ENCODE data around the gene SRP54. TPM values are rescaled to one million over a fixed set of nuclear protein-coding genes. Genes with fewer than 3 reads are reported as not detected.

SRP54 gene
- polyA plus RNA-seq, 1 experiment = 84.2 TPM

- Histone ChIP-seq H3K27me3 (ENCODE audit: control insufficient read depth, insufficient read depth, low read length) (no peaks in the 10 kb centered on the region), H3K9me3 (ENCODE audit: control insufficient read depth, insufficient read depth, low read length) (no peaks in the 10 kb centered on the region), H3K4me3 (ENCODE audit: low read depth, low read length) (no peak overlapping the region), H3K27ac (ENCODE audit: low read depth, low read length) (no peak overlapping the region)
- CTCF ChIA-PET = no interaction called here
- POLR2A ChIA-PET = no interaction called here
- no peak for DNase-seq (ENCODE audit: low read depth, low spot score)
- TF ChIP-seq, protein P1, sequence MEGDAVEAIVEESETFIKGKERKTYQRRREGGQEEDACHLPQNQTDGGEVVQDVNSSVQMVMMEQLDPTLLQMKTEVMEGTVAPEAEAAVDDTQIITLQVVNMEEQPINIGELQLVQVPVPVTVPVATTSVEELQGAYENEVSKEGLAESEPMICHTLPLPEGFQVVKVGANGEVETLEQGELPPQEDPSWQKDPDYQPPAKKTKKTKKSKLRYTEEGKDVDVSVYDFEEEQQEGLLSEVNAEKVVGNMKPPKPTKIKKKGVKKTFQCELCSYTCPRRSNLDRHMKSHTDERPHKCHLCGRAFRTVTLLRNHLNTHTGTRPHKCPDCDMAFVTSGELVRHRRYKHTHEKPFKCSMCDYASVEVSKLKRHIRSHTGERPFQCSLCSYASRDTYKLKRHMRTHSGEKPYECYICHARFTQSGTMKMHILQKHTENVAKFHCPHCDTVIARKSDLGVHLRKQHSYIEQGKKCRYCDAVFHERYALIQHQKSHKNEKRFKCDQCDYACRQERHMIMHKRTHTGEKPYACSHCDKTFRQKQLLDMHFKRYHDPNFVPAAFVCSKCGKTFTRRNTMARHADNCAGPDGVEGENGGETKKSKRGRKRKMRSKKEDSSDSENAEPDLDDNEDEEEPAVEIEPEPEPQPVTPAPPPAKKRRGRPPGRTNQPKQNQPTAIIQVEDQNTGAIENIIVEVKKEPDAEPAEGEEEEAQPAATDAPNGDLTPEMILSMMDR (IDR thresholded peaks at IDR 0.05; ENCODE audit: low read depth, low read length) = no peak
Observed at GRCh38 chr14:34970665-34971064, 12.1 kb upstream of the SRP54 start.

DNA sequence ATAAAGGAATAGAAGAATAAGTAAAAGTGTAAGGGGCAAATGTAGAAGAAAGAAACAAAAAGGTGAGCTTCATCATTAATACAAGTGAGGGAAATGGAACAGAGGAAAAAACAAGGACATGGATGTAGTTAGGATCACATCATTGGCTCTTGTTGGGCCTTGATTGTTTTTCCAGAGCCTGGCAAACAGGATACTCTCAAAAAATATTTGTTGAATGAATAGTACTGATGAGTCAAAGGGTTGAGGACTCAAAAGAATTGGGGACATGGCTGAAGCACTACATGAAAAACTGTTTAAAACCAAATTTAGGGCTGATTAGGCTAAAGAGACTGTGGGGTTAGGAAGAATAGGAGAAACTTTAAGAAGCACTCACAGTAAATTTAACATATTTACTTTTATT, 11.4 kb upstream of the SRP54 start:
- Histone ChIP-seq H3K9me3 (ENCODE audit: control insufficient read depth, insufficient read depth, low read length) (no peaks in the 10 kb centered on the region), H3K27me3 (ENCODE audit: control insufficient read depth, insufficient read depth, low read length) (no peaks in the 10 kb centered on the region), H3K4me3 (ENCODE audit: low read depth, low read length) (no peak overlapping the region), H3K27ac (ENCODE audit: low read depth, low read length) (no peak overlapping the region)
- DNase-seq (ENCODE audit: low read depth, low spot score) = no peak
- TF ChIP-seq, protein P1 (IDR thresholded peaks at IDR 0.05; ENCODE audit: low read depth, low read length) = no peak
- ChIA-PET CTCF (no interaction called here), POLR2A (interaction anchor here (1.3 kb wide), 1 partner anchor 11 kb away, joined by 4 read pairs; the partner anchor contains the start of gene SRP54)

DNA sequence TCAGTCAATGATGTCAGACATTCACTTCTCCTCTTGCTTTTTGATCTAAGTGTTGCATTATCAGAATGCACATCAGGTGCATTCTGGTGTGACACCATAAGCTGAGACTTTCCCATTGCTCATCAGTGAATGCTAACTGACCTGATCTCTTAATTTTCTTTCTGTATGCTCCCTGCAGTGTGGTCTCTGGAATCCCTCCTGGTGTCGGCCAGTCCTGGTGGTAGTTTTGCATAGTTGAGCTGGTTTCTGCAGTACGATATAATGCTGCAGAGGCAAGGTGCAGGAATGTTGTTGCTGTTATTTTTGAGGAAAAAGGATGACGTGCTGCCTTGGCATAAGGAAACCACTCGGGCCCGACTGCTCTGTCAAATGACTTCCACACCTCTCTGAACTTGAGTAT, 11.0 kb upstream of the SRP54 start:
- CTCF ChIA-PET = no interaction called here
- no peak overlapping the region for H3K27ac ChIP-seq (ENCODE audit: low read depth, low read length)

DNA sequence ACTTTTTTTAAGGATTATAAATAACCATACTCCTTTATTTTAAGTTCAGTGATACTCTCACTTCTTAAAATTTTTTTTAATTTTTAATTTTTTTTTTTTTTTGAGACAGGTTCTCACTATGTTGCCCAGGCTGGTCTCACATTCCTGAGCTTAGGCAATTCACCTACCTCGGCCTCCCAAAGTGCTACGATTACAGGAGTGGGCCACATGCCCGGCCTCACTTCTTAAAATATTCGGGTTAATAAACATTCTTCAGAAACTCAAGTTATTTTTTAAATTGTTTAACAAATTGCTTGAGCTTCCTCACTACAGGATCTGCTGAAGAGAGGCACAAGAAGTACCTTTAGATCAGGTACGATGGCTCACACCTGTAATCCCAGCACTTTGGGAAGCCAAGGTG, 4.3 kb upstream of the SRP54 start:
- POLR2A ChIA-PET = no interaction called here
- no peaks in the 10 kb centered on the region for H3K9me3 ChIP-seq (ENCODE audit: control insufficient read depth, insufficient read depth, low read length)
- no peak overlapping the region for H3K4me3 ChIP-seq (ENCODE audit: low read depth, low read length)
- no peak for DNase-seq (ENCODE audit: low read depth, low spot score)
- no peak overlapping the region for H3K27ac ChIP-seq (ENCODE audit: low read depth, low read length)
- no peaks in the 10 kb centered on the region for H3K27me3 ChIP-seq (ENCODE audit: control insufficient read depth, insufficient read depth, low read length)
- TF ChIP-seq, protein P1 (IDR thresholded peaks at IDR 0.05; ENCODE audit: low read depth, low read length) = no peak
- CTCF ChIA-PET = no interaction called here

More for the DNA sequence above, 11.0 kb upstream of the SRP54 start:
- TF ChIP-seq, protein P1 (IDR thresholded peaks at IDR 0.05; ENCODE audit: low read depth, low read length) = no peak
- POLR2A ChIA-PET = interaction anchor here (0.6 to 1.3 kb wide), 2 partner anchors 11 to 563 kb away, joined by 3 to 4 read pairs; partner anchors contain the start of gene SRP54
- Histone ChIP-seq H3K4me3 (ENCODE audit: low read depth, low read length) (no peak overlapping the region), H3K27me3 (ENCODE audit: control insufficient read depth, insufficient read depth, low read length) (no peaks in the 10 kb centered on the region), H3K9me3 (ENCODE audit: control insufficient read depth, insufficient read depth, low read length) (no peaks in the 10 kb centered on the region)
- DNase-seq (ENCODE audit: low read depth, low spot score) = no peak

DNA sequence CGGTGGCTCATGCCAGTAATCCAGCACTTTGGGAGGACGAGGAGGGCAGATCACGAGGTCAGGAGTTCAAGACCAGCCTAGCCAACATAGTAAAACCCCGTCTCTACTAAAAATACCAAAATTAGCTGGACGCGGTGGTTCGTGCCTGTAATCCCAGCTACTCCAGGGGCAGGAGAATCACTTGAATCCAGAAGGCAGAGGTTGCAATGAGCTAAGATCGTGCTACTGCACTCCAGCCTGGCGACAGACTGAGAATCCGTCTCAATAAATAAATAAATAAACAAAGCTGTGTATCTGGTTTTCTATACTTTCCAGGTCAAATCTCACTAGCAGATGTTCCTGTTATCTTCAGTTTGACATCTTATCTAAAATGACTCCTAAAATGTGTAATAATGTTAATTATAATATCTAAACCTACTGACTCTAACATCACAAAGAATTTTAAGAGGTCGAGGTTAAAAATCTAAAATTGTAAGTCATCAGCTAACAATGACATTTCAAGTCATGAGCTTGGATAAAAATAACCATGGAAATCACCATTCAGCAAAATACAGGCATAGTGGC, 2.4 kb upstream of the SRP54 start:
- POLR2A ChIA-PET = interaction anchor here (1.0 to 4.0 kb wide), 2 partner anchors 18 to 105 kb away, joined by 6 to 25 read pairs; partner anchors contain the start of gene BAZ1A

More for the DNA sequence above, 2.4 kb upstream of the SRP54 start:
- TF ChIP-seq, protein P1 (IDR thresholded peaks at IDR 0.05; ENCODE audit: low read depth, low read length) = no peak
- Histone ChIP-seq H3K9me3 (ENCODE audit: control insufficient read depth, insufficient read depth, low read length) (no peaks in the 10 kb centered on the region), H3K27me3 (ENCODE audit: control insufficient read depth, insufficient read depth, low read length) (no peaks in the 10 kb centered on the region), H3K4me3 (ENCODE audit: low read depth, low read length) (peak overlapping the region; percentile 73), H3K27ac (ENCODE audit: low read depth, low read length) (no peak overlapping the region)
- DNase-seq (ENCODE audit: low read depth, low spot score) = no peak
- CTCF ChIA-PET = interaction anchor here (0.6 to 2.0 kb wide), 5 partner anchors 22 to 308 kb away, joined by 3 to 7 read pairs (median 3); no protein-coding TSS in a partner anchor
